Spleen (tissue), 11 donors: ENCODE measurements around the gene FOXB1. TPM values are rescaled to one million over a fixed set of nuclear protein-coding genes. Genes with fewer than 3 reads are reported as not detected.

Experiments
- DNase-seq: peaks from one replicate; pipeline ENCODE4 v3.0.0-alpha.2; 2020
- H3K27ac ChIP-seq, 8 donors: fragments of 200-600 bp; sonication (generic) in 7 of 8; 1 replicate in 4 of 8; 2 replicates in 4 of 8; pipeline versions ENCODE4 v1.5.0 to v1.8.0; 2016 to 2021; ENCODE audit warnings: inconsistent platforms in 4 of 8, mild to moderate bottlenecking in 4 of 8, moderate library complexity in 1 of 8
- H3K27me3 ChIP-seq, 7 donors: fragments of 200-600 bp; sonication (generic) in 6 of 7; replicated peaks in 1 of 7; 1 replicate in 4 of 7; 2 replicates in 3 of 7; pipeline versions ENCODE4 v1.5.0 to v1.8.0; 2016 to 2021; ENCODE audit warnings: inconsistent platforms in 3 of 7, mild to moderate bottlenecking in 1 of 7
- H3K36me3 ChIP-seq, 6 donors: fragments of 200-600 bp; sonication (generic) in 5 of 6; 1 replicate in 4 of 6; 2 replicates in 2 of 6; pipeline versions ENCODE4 v1.5.0 to v1.8.0; 2016 to 2021; ENCODE audit warnings: inconsistent platforms in 2 of 6
- H3K4me1 ChIP-seq, 6 donors: fragments of 200-600 bp; sonication (generic) in 5 of 6; 1 replicate in 3 of 6; 2 replicates in 3 of 6; pipeline versions ENCODE4 v1.5.0 to v1.8.0; 2016 to 2021; ENCODE audit warnings: inconsistent platforms in 3 of 6
- H3K4me3 ChIP-seq, 8 donors: fragments of 200-600 bp; sonication (generic) in 7 of 8; 1 replicate in 4 of 8; 2 replicates in 4 of 8; pipeline versions ENCODE4 v1.5.0 to v1.8.0; 2016 to 2021; ENCODE audit warnings: inconsistent platforms in 4 of 8, mild to moderate bottlenecking in 4 of 8, moderate library complexity in 2 of 8
- H3K9me3 ChIP-seq, 8 donors: fragments of 200-600 bp; sonication (generic) in 7 of 8; 1 replicate in 4 of 8; 2 replicates in 4 of 8; pipeline versions ENCODE4 v1.5.0 to v1.8.0; 2016 to 2021; ENCODE audit warnings: inconsistent platforms in 4 of 8
- POLR2A ChIP-seq, 3 donors: fragments of 450-650 bp; IDR thresholded peaks; one replicate each; pipeline ENCODE4 v1.5.1; 2017; ENCODE audit warnings: antibody characterized with exemption in 3 of 3, mild to moderate bottlenecking in 1 of 3
- POLR2AphosphoS5 ChIP-seq, 3 donors: sonication (generic); formaldehyde crosslinking; IDR thresholded peaks; one replicate each; pipeline ENCODE4 v1.5.1; 2017; ENCODE audit warnings: antibody characterized with exemption in 3 of 3
- WGBS, 5 donors: extraction: QIAGEN DNeasy Blood & Tissue Kit in 3 of 5; methylation state at CpG; one replicate each; pipeline versions ENCODE4 v1.1.5 to v1.1.7; 2013 to 2018; 5-methylcytosine and 5-hydroxymethylcytosine counted together
- intact Hi-C: fragments of 100-400 bp; cut with DNase I; formaldehyde crosslinking; loops from one replicate; pipeline ENCODE4 v1.15.0; 2023; ENCODE audit warnings: low total_unique reads
- polyA plus RNA-seq, 3 donors: library from polyadenylated mRNA; stranded (reverse); fragments of 200-250 nt; gene quantifications; one replicate each; pipeline ENCODE4 v1.2.1, GENCODE V29; 2013
- total RNA-seq, 7 donors: library from RNA; depleted of rRNA in 3 of 7; stranded (reverse); fragments of >200 nt in 3 of 7; fragmentation: NEBNext Ultra II Directional in 4 of 7; extraction: Animal tissue kit (Norgen Biotek cat#: 25700) in 4 of 7; gene quantifications; one replicate each; pipeline versions ENCODE4 v1.1.0 to v1.2.1, GENCODE V29; 2016 to 2021
- TF ChIP-seq, protein P1 (sequence below), 11 experiments: fragments of 200-600 bp in 7 of 11; fragments of 450-650 bp in 4 of 11; sonication (generic) in 4 of 11; IDR thresholded peaks in 8 of 11; conservative IDR thresholded peaks in 3 of 11; 1 replicate in 7 of 11; 2 replicates in 4 of 11; pipeline versions ENCODE4 v1.4.0 to v1.8.0; 2016 to 2021; ENCODE audit warnings: antibody characterized with exemption in 11 of 11, inconsistent platforms in 4 of 11, mild to moderate bottlenecking in 1 of 11
- donor health status: healthy with polysubstance abuse.
- donor health status: DM: no; HTN: no; CAD: no; lungs with moderate emphysema.
- donor health status: DM: no; HTN: no; CAD: no.
- donor health status: Bipolar disorder and iron deficiency.
- donor health status: healthy.
- donor health status: DM: no; HTN: no; CAD: no.
- donor health status: DM: yes; HTN: yes; CAD: no.

FOXB1 gene
- total and polyA plus RNA-seq, 10 donors: 0.03 to 0.13 (median 0.08) TPM; not detected in 6

DNA sequence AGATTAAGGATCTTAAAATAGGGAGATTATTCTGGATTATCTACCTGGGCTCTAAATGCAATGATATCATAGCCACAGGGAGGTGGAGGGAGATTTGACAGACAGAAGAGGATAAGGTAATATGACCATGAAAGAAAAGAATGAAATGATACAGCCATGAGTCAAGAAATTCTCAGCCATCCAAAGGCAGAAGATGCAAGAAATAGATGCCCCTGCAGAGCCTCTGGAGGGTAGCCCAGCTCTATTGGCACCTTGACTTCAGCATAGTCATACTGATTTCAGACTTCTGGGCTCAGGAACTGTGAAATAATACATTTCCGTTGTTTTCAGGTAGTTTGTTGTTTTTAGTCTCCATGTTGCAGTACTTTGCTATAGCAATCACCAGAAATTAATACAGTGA lies 31.9 kb upstream of the FOXB1 start:
- peaks cover 4 to 18% (median 9%) of the 10 kb centered on the region in 6 donors for H3K4me1 ChIP-seq
- intact Hi-C loops: no loop called here
- 68 to 85% (median 73%) methylated on average over 1 of the region's 1 CpG for WGBS, 5 donors
- TF ChIP-seq POLR2A (IDR thresholded peaks at IDR 0.05) (no peak), POLR2AphosphoS5 (IDR thresholded peaks at IDR 0.05) (no peak)
- TF ChIP-seq, protein P1, sequence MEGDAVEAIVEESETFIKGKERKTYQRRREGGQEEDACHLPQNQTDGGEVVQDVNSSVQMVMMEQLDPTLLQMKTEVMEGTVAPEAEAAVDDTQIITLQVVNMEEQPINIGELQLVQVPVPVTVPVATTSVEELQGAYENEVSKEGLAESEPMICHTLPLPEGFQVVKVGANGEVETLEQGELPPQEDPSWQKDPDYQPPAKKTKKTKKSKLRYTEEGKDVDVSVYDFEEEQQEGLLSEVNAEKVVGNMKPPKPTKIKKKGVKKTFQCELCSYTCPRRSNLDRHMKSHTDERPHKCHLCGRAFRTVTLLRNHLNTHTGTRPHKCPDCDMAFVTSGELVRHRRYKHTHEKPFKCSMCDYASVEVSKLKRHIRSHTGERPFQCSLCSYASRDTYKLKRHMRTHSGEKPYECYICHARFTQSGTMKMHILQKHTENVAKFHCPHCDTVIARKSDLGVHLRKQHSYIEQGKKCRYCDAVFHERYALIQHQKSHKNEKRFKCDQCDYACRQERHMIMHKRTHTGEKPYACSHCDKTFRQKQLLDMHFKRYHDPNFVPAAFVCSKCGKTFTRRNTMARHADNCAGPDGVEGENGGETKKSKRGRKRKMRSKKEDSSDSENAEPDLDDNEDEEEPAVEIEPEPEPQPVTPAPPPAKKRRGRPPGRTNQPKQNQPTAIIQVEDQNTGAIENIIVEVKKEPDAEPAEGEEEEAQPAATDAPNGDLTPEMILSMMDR (IDR thresholded peaks at IDR 0.05 in 8 of 11, conservative IDR thresholded peaks at IDR 0.05 in 3 of 11): no peak
- H3K27me3 ChIP-seq: peaks cover 0 to 30% (median 0%) of the 10 kb centered on the region in 7 donors
- DNase-seq: no peak
- H3K9me3 ChIP-seq: peaks cover 0 to 7% (median 0%) of the 10 kb centered on the region in 8 donors
- H3K36me3 ChIP-seq: no peaks in the 10 kb centered on the region
- H3K4me3 ChIP-seq: no peak overlapping the region
- H3K27ac ChIP-seq: no peak overlapping the region

DNA sequence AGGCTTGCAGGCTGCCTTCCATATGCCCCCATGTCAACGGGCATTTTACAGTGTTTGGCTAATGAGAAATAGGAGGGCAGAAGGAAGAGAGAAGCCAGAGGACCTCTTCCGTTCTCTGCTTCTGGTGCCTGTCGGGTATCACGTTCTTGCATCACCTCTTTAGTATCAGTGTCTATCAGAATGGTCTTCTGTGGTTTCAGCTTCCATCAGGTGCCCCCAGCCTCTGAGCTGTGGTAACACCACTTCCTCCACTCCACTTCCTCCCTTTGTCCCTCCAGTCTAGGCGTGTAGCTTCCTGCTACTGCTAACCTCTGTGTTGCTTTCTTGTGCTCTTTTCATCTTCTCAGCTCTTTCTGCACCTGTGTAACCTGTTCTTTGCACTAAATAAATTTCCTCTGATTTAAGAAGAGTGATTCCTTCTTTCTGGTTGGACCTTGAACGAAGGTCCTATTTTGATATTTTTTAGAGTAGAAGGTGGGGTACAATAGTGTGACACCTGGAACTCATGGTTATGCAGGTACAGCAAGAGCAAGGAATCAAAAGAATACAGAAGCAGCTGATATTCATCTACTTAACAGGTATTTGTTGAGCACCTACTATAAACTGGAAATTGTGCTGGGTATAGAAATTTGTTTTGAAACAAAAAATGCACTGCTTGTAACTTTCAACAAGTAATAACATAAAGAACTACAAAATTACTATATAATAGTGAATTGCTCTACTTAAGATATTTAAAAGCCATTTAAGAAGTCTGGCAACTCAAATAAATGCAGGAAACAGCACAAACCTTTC lies 27.4 kb upstream of the FOXB1 start:
- no peaks in the 10 kb centered on the region for H3K36me3 ChIP-seq
- intact Hi-C loops: no loop called here
- WGBS, 5 donors: 11 to 24% (median 15%) methylated on average over 6 of the region's 6 CpGs
- peaks cover 0 to 26% (median 0%) of the 10 kb centered on the region in 7 donors for H3K27me3 ChIP-seq
- TF ChIP-seq POLR2A (IDR thresholded peaks at IDR 0.05): no peak
- TF ChIP-seq POLR2AphosphoS5 (IDR thresholded peaks at IDR 0.05): peak in 1 of 3 donors; percentile 31
- peaks cover 0 to 11% (median 0%) of the 10 kb centered on the region in 8 donors for H3K9me3 ChIP-seq
- no peak for DNase-seq
- peaks cover 4 to 20% (median 9%) of the 10 kb centered on the region in 6 donors for H3K4me1 ChIP-seq
- H3K27ac ChIP-seq: no peak overlapping the region
- no peak overlapping the region for H3K4me3 ChIP-seq

DNA sequence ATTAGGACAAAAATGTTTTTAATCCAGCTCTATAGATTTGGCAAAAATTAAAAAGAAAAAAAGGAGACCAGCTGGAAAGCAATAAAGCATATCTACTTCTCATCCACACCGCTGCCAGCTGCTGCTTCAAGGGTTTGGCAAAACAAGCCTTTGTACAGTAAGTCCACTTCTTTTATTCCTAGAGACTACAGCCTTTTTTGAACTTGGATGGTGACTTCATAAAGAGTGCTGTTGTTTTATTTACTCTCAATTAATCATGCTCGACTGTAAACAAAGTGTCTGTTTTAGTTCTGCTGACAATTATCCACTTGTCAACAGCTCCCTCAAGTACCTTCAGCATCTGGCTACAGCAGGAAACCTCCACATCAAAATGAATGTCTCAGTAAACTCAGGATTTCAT lies 12.3 kb upstream of the FOXB1 start:
- intact Hi-C loops: no loop called here
- 63 to 78% (median 69%) methylated on average over 2 of the region's 2 CpGs for WGBS, 5 donors
- H3K27ac ChIP-seq: no peak overlapping the region
- TF ChIP-seq, protein P1 (IDR thresholded peaks at IDR 0.05 in 8 of 11, conservative IDR thresholded peaks at IDR 0.05 in 3 of 11): no peak
- TF ChIP-seq POLR2A (IDR thresholded peaks at IDR 0.05): no peak
- no peak for TF ChIP-seq POLR2AphosphoS5 (IDR thresholded peaks at IDR 0.05)
- peaks cover 7 to 91% (median 60%) of the 10 kb centered on the region in 7 donors for H3K27me3 ChIP-seq
- DNase-seq: no peak
- H3K9me3 ChIP-seq: no peaks in the 10 kb centered on the region
- H3K36me3 ChIP-seq: no peaks in the 10 kb centered on the region
- no peak overlapping the region for H3K4me3 ChIP-seq
- H3K4me1 ChIP-seq: peaks cover 1 to 19% (median 10%) of the 10 kb centered on the region in 6 donors

DNA sequence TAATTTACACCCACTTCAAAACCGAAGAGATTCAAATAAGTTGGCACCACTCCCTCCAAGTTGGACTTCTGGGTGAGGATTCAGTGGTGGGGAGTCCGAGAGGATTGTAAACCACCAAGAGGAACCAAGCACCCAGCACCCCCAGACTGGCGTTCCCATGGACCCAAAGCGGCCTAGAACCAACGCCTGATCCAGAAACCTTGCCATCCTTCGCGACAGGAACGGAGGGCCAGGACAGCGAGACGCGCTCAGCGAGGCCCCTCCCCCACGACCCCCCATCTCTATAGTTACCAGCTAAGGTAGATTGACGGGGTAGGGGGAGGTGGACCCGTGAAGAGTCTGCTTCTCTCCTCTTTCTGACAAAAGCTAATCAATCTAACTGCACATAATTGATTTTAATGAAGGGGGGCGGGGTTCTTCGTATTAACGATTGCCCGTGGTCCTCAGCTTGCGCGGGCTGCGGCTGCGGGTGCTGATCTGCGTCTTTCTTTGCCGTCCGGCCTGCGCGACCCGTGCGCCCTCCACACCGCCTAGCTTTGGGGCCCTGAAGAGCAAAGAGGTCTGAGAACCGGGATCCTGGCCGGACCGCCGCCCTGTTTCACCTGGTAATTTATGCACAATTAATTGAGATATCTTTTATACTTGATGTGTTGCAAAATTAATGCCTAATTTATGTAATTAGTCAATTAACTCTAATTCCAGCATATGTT lies 10.9 kb upstream of the FOXB1 start:
- peaks cover 9 to 93% (median 74%) of the 10 kb centered on the region in 7 donors for H3K27me3 ChIP-seq
- no peaks in the 10 kb centered on the region for H3K9me3 ChIP-seq
- no peaks in the 10 kb centered on the region for H3K36me3 ChIP-seq
- H3K27ac ChIP-seq: no peak overlapping the region
- TF ChIP-seq POLR2A (IDR thresholded peaks at IDR 0.05): no peak
- no peak for TF ChIP-seq POLR2AphosphoS5 (IDR thresholded peaks at IDR 0.05)
- TF ChIP-seq, protein P1 (IDR thresholded peaks at IDR 0.05 in 8 of 11, conservative IDR thresholded peaks at IDR 0.05 in 3 of 11): no peak
- peaks cover 5 to 26% (median 17%) of the 10 kb centered on the region in 6 donors for H3K4me1 ChIP-seq
- intact Hi-C loops: no loop called here
- DNase-seq: no peak
- no peak overlapping the region for H3K4me3 ChIP-seq
- 71 to 86% (median 77%) methylated on average over 35 of the region's 35 CpGs for WGBS, 5 donors
